Measurements from ENCODE around the gene ATAD5. TPM values are rescaled to one million over a fixed set of nuclear protein-coding genes. Genes with fewer than 3 reads are reported as not detected.
"Not testable (repeated sequence)": the region's sequence is repeated elsewhere in the genome, so short reads cannot be mapped to it uniquely, and the experiment has no call there.

ATAD5 gene
- total RNA-seq, 3 donors from 2014 or later, result 1.3 to 3.1 (median 1.6) TPM

- no peak for TF ChIP-seq POLR2A (IDR thresholded peaks at IDR 0.05)
- no peak for TF ChIP-seq CTCF (IDR thresholded peaks at IDR 0.05)
- TF ChIP-seq POLR2AphosphoS5 (IDR thresholded peaks at IDR 0.05), result no peak
- DNase-seq (ENCODE audit: low spot score in 2 of 2), result no peak
- intact Hi-C loops (cut with DNase I; ENCODE audit: low total_unique reads), result no loop called here
- no peaks in the 10 kb centered on the region for H3K4me1 ChIP-seq
- H3K4me3 ChIP-seq, result no peak overlapping the region
- no peak overlapping the region for H3K27ac ChIP-seq
- H3K36me3 ChIP-seq, result no peaks in the 10 kb centered on the region
- no peaks in the 10 kb centered on the region for H3K27me3 ChIP-seq
- no peaks in the 10 kb centered on the region for H3K9me3 ChIP-seq
Observed at GRCh38 chr17:30929081-30929633, 97.4 kb downstream of the ATAD5 start.

GRCh38 chr17:30929861-30930260 lies 98.1 kb downstream of the ATAD5 start:
- H3K4me3 ChIP-seq; DNase-seq (ENCODE audit: low spot score in 2 of 2); intact Hi-C loops (cut with DNase I; ENCODE audit: low total_unique reads): not testable (repeated sequence)

GRCh38 chr17:30930495-30930894 lies 98.7 kb downstream of the ATAD5 start:
- TF ChIP-seq CTCF (IDR thresholded peaks at IDR 0.05) (no peak), POLR2AphosphoS5 (IDR thresholded peaks at IDR 0.05) (no peak), POLR2A (IDR thresholded peaks at IDR 0.05) (no peak)
- no peak for DNase-seq (ENCODE audit: low spot score in 2 of 2)
- intact Hi-C loops (cut with DNase I; ENCODE audit: low total_unique reads), result no loop called here

More at GRCh38 chr17:30929861-30930260, 98.1 kb downstream of the ATAD5 start:
- not testable (repeated sequence) for H3K9me3 ChIP-seq, H3K36me3 ChIP-seq, H3K27me3 ChIP-seq, H3K4me1 ChIP-seq, H3K27ac ChIP-seq

GRCh38 chr17:30931582-30931981 lies 99.8 kb downstream of the ATAD5 start:
- intact Hi-C loops (cut with DNase I; ENCODE audit: low total_unique reads), result not testable (repeated sequence)

More at GRCh38 chr17:30930495-30930894, 98.7 kb downstream of the ATAD5 start:
- no peaks in the 10 kb centered on the region for H3K9me3 ChIP-seq
- no peak overlapping the region for H3K4me3 ChIP-seq
- no peak overlapping the region for H3K27ac ChIP-seq
- H3K4me1 ChIP-seq, result no peaks in the 10 kb centered on the region
- H3K36me3 ChIP-seq, result no peaks in the 10 kb centered on the region
- no peaks in the 10 kb centered on the region for H3K27me3 ChIP-seq

GRCh38 chr17:30933966-30934365 lies 102.2 kb downstream of the ATAD5 start:
- Histone ChIP-seq H3K27me3 (no peaks in the 10 kb centered on the region), H3K27ac (no peak overlapping the region), H3K9me3 (no peaks in the 10 kb centered on the region), H3K4me1 (no peaks in the 10 kb centered on the region), H3K36me3 (no peaks in the 10 kb centered on the region), H3K4me3 (no peak overlapping the region)
- DNase-seq (ENCODE audit: low spot score in 2 of 2), result no peak
- no peak for TF ChIP-seq POLR2AphosphoS5 (IDR thresholded peaks at IDR 0.05)
- intact Hi-C loops (cut with DNase I; ENCODE audit: low total_unique reads), result no loop called here

More at GRCh38 chr17:30931582-30931981, 99.8 kb downstream of the ATAD5 start:
- not testable (repeated sequence) for H3K36me3 ChIP-seq; H3K4me3 ChIP-seq; H3K4me1 ChIP-seq; DNase-seq (ENCODE audit: low spot score in 2 of 2); H3K9me3 ChIP-seq; H3K27me3 ChIP-seq; H3K27ac ChIP-seq

GRCh38 chr17:30939051-30939689 lies 107.4 kb downstream of the ATAD5 start:
- Histone ChIP-seq H3K27ac (no peak overlapping the region), H3K4me1 (no peaks in the 10 kb centered on the region), H3K27me3 (no peaks in the 10 kb centered on the region), H3K36me3 (no peaks in the 10 kb centered on the region), H3K9me3 (no peaks in the 10 kb centered on the region), H3K4me3 (no peak overlapping the region)
- DNase-seq (ENCODE audit: low spot score in 2 of 2), result no peak
- intact Hi-C loops (cut with DNase I; ENCODE audit: low total_unique reads), result no loop called here
- TF ChIP-seq CTCF (IDR thresholded peaks at IDR 0.05), result no peak
- no peak for TF ChIP-seq POLR2AphosphoS5 (IDR thresholded peaks at IDR 0.05)
- TF ChIP-seq POLR2A (IDR thresholded peaks at IDR 0.05), result no peak

All from breast epithelium (tissue), 4 donors.